ENCODE measurements around the gene MYOG. TPM values are rescaled to one million over a fixed set of nuclear protein-coding genes. Genes with fewer than 3 reads are reported as not detected.

The MYOG gene
- total and polyA plus RNA-seq, 2 of the 13 experiments (the other 11 are each of a cell fraction or from before 2014, with no cell fraction given) = not detected

DNA sequence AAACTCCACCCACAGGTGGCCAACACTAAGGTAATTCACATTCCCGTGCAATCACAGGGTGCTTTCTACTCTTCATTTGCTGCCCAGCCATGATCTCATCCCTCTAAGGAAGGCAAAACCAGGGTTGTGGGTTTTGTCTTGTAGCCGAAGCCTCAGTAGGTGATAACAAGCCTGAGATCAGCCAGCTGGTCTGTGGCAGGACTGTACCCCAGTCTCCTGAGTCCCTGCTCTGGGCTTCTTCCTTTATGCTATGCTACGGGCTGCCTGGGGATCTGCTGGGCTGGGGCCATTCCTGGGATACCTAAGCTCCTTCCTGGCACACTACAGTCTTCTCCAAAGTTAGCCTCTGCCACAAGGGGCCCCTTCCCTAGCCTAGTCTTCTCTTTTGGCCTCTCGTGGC lies 49.7 kb downstream of the MYOG start:
- in situ Hi-C loops (cut with HindIII; ENCODE audit: extremely low pct_ligation_motif_present, low pct_unique_long_range_greater_than_20kb) (loop anchor here (5.0 kb wide), 2 partner anchors 181 to 236 kb away; no protein-coding TSS in a partner anchor), intact Hi-C loops (cut with micrococcal nuclease; ENCODE audit: unreplicated experiment) (loop anchor here (5.0 kb wide), 1 partner anchor 181 kb away; no protein-coding TSS in a partner anchor)
- Histone ChIP-seq H3K36me3 (replicated peaks in 1 of 2; ENCODE audit: control insufficient read depth in 1 of 2, insufficient read depth in 2 of 2, low read length in 2 of 2) (no peaks in the 10 kb centered on the region), H3K9me3 (ENCODE audit: low read length) (no peaks in the 10 kb centered on the region), H2AFZ (ENCODE audit: low read length) (no peak overlapping the region), H3K4me1 (ENCODE audit: insufficient read depth, low read length) (no peaks in the 10 kb centered on the region), H4K20me1 (ENCODE audit: insufficient read depth, low read length) (peaks cover 5% of the 10 kb centered on the region; the same call in 1 of the 2 replicates), H3K9ac (ENCODE audit: insufficient read depth, low read depth, low read length) (no peak overlapping the region), H3K79me2 (ENCODE audit: insufficient read depth, low read length) (no peaks in the 10 kb centered on the region), H3K4me3 (replicated peaks in 1 of 3; ENCODE audit: insufficient read depth in 1 of 3, low read depth in 2 of 3, low read length in 3 of 3) (no peak overlapping the region), H3K27me3 (ENCODE audit: control insufficient read depth in 1 of 2, insufficient read depth in 2 of 2, low read length in 2 of 2) (peaks cover 2 to 29% of the 10 kb centered on the region in 2 experiments; a peak in 3 of 5 replicates), H3K27ac (ENCODE audit: extremely low read length, insufficient read depth, low read length) (no peak overlapping the region), H3K4me2 (ENCODE audit: low read depth, low read length) (no peak overlapping the region)
- ChIA-PET CTCF (ENCODE audit: low intra/inter-chr PET ratio, low total read pairs) (no interaction called here), POLR2A (no interaction called here)
- no peak for ATAC-seq
- FAIRE-seq = no peak
- BruUV-seq (replicated peaks) = no TSS peak
- WGBS (ENCODE audit: low lambda C conversion rate) = 6% methylated on average over 4 of the region's 4 CpGs
- DNase-seq (ENCODE audit: low spot score) = no peak
- TF ChIP-seq TBP (CRISPR knock-in tag; IDR thresholded peaks at IDR 0.05) = no peak
- no peak for TF ChIP-seq NR3C1 (CRISPR knock-in tag; IDR thresholded peaks at IDR 0.05)
- no peak for TF ChIP-seq IRX3 (CRISPR knock-in tag; IDR thresholded peaks at IDR 0.05; ENCODE audit: borderline replicate concordance, low read depth)
- TF ChIP-seq CREM (IDR thresholded peaks at IDR 0.05) = no peak
- no peak for TF ChIP-seq CREM (CRISPR knock-in tag; IDR thresholded peaks at IDR 0.05)
- no peak for TF ChIP-seq BRCA1 (CRISPR knock-in tag; IDR thresholded peaks at IDR 0.05)
- no peak for TF ChIP-seq MLLT10 (CRISPR knock-in tag; IDR thresholded peaks at IDR 0.05)
- TF ChIP-seq ZNF225 (CRISPR knock-in tag; IDR thresholded peaks at IDR 0.05) = no peak
- no peak for TF ChIP-seq SIN3A (IDR thresholded peaks at IDR 0.05; ENCODE audit: borderline replicate concordance, low read depth, low read length)
- TF ChIP-seq PAWR (CRISPR knock-in tag; IDR thresholded peaks at IDR 0.05; ENCODE audit: borderline replicate concordance) = no peak
- TF ChIP-seq RAD51 (IDR thresholded peaks at IDR 0.05; ENCODE audit: borderline replicate concordance) = no peak
- TF ChIP-seq PHF21A (CRISPR knock-in tag; IDR thresholded peaks at IDR 0.05) = no peak
- no peak for TF ChIP-seq ZNF350 (CRISPR knock-in tag; IDR thresholded peaks at IDR 0.05; ENCODE audit: borderline replicate concordance, low read depth)
- TF ChIP-seq ZNF660 (CRISPR knock-in tag; IDR thresholded peaks at IDR 0.05; ENCODE audit: borderline replicate concordance, low read depth) = no peak
- TF ChIP-seq UBTF (CRISPR knock-in tag; IDR thresholded peaks at IDR 0.05) = no peak
- no peak for TF ChIP-seq ZNF83 (CRISPR knock-in tag; IDR thresholded peaks at IDR 0.05; ENCODE audit: borderline replicate concordance)
- no peak for TF ChIP-seq ZFP36 (IDR thresholded peaks at IDR 0.05; ENCODE audit: borderline replicate concordance, low read depth, low read length, partially characterized antibody)
- TF ChIP-seq RERE (CRISPR knock-in tag; IDR thresholded peaks at IDR 0.05; ENCODE audit: low read depth) = no peak
- no peak for TF ChIP-seq RXRB (CRISPR knock-in tag; IDR thresholded peaks at IDR 0.05; ENCODE audit: borderline replicate concordance)
